DND-41 (cell line): ENCODE results near the gene CRK.

Experiments
- ATAC-seq: fragments of 200-7000 bp; cut with Tn5 transposase; 3 replicates; pipeline ENCODE4 v1.9.1; 2021; ENCODE audit warnings: low read depth; ENCODE audit not compliant: insufficient read depth
- DNase-seq: peaks from one replicate; pipeline ENCODE4 v3.0.0-alpha.2; 2020
- H2AFZ ChIP-seq: 2 replicates; pipeline ENCODE4 v1.6.0; 2012; ENCODE audit warnings: low read depth, low read length
- H3K27ac ChIP-seq: 2 replicates; pipeline ENCODE4 v1.5.1; 2012; ENCODE audit warnings: low read length, inconsistent platforms
- H3K27me3 ChIP-seq: fragments of 200-600 bp; sonication (generic); 2 replicates; pipeline ENCODE4 v1.6.0; 2012; ENCODE audit warnings: low read length, mild to moderate bottlenecking, inconsistent platforms; ENCODE audit not compliant: insufficient read depth, poor library complexity
- H3K36me3 ChIP-seq: 2 replicates; pipeline ENCODE4 v1.5.1; 2012; ENCODE audit warnings: low read length, inconsistent platforms; ENCODE audit not compliant: insufficient read depth
- H3K4me1 ChIP-seq: 2 replicates; pipeline ENCODE4 v1.5.1; 2012; ENCODE audit warnings: mild to moderate bottlenecking, low read length; ENCODE audit not compliant: insufficient read depth
- H3K4me2 ChIP-seq: 2 replicates; pipeline ENCODE4 v1.6.0; 2012; ENCODE audit warnings: mild to moderate bottlenecking, moderate library complexity, low read length, inconsistent platforms; ENCODE audit not compliant: insufficient read depth
- H3K4me3 ChIP-seq, 2 experiments: fragments of 200-600 bp in 1 of 2; shearing (Covaris generic) in 1 of 2; 2 replicates each; pipeline ENCODE4 v1.5.1; 2012 to 2016; ENCODE audit warnings: inconsistent platforms in 2 of 2, low read length in 2 of 2, mild to moderate bottlenecking in 2 of 2, low read depth in 1 of 2, moderate library complexity in 1 of 2
- H3K79me2 ChIP-seq: 2 replicates; pipeline ENCODE4 v1.6.0; 2012; ENCODE audit warnings: low read length, inconsistent platforms; ENCODE audit not compliant: insufficient read depth
- H3K9ac ChIP-seq: 2 replicates; pipeline ENCODE4 v1.6.0; 2012; ENCODE audit warnings: low read depth, mild to moderate bottlenecking, inconsistent platforms, low read length, moderate library complexity
- H3K9me3 ChIP-seq: 2 replicates; pipeline ENCODE4 v1.5.1; 2012; ENCODE audit warnings: low read length, moderate library complexity, mild to moderate bottlenecking, inconsistent platforms; ENCODE audit not compliant: insufficient read depth, severe bottlenecking
- H4K20me1 ChIP-seq: 2 replicates; pipeline ENCODE4 v1.6.0; 2012; ENCODE audit warnings: low read length; ENCODE audit not compliant: insufficient read depth
- EZH2 ChIP-seq: IDR thresholded peaks from 3 replicates; pipeline ENCODE4 v1.6.1; 2012; ENCODE audit warnings: borderline replicate concordance, low read depth, mild to moderate bottlenecking, moderate library complexity, low read length, inconsistent platforms; ENCODE audit not compliant: severe bottlenecking
- TF ChIP-seq, protein P1 (sequence below): IDR thresholded peaks from 2 replicates; pipeline ENCODE4 v1.5.1; 2012; ENCODE audit warnings: borderline replicate concordance, low read length, moderate library complexity, mild to moderate bottlenecking; ENCODE audit not compliant: poor library complexity, severe bottlenecking; ENCODE audit errors: extremely low read depth

The CRK gene

DNA sequence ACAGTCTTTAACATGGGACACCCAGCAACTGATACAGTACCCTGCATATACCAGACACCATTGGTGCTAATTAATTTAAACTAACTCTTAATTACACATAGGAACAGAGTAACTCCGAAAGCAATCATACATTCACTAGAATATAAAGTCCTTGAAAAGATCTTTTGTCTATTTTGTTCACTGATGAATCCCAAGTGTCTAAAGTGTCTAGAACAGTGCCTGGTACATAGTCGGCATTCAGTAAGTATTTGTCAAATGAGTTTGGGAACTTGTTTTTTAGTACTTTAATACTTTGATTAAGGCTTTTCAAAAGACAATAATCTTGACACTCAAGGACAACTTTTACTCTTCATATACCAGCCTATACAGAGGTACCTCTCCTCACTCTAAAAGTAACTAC is 69.8 kb downstream of the CRK start:
- TF ChIP-seq EZH2 = no peak
- TF ChIP-seq, protein P1, sequence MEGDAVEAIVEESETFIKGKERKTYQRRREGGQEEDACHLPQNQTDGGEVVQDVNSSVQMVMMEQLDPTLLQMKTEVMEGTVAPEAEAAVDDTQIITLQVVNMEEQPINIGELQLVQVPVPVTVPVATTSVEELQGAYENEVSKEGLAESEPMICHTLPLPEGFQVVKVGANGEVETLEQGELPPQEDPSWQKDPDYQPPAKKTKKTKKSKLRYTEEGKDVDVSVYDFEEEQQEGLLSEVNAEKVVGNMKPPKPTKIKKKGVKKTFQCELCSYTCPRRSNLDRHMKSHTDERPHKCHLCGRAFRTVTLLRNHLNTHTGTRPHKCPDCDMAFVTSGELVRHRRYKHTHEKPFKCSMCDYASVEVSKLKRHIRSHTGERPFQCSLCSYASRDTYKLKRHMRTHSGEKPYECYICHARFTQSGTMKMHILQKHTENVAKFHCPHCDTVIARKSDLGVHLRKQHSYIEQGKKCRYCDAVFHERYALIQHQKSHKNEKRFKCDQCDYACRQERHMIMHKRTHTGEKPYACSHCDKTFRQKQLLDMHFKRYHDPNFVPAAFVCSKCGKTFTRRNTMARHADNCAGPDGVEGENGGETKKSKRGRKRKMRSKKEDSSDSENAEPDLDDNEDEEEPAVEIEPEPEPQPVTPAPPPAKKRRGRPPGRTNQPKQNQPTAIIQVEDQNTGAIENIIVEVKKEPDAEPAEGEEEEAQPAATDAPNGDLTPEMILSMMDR = no peak
- Histone ChIP-seq H3K4me3 (no peak overlapping the region), H3K36me3 (peaks cover 42% of the 10 kb centered on the region), H3K4me2 (no peak overlapping the region), H3K9me3 (no peaks in the 10 kb centered on the region), H3K27me3 (no peaks in the 10 kb centered on the region), H4K20me1 (peaks cover 87% of the 10 kb centered on the region), H3K9ac (no peak overlapping the region), H3K27ac (no peak overlapping the region), H3K79me2 (peaks cover 100% of the 10 kb centered on the region), H3K4me1 (peaks cover 4% of the 10 kb centered on the region; the same call in 1 of the 2 replicates), H2AFZ (no peak overlapping the region)
- DNase-seq (no peak), ATAC-seq (no peak)

DNA sequence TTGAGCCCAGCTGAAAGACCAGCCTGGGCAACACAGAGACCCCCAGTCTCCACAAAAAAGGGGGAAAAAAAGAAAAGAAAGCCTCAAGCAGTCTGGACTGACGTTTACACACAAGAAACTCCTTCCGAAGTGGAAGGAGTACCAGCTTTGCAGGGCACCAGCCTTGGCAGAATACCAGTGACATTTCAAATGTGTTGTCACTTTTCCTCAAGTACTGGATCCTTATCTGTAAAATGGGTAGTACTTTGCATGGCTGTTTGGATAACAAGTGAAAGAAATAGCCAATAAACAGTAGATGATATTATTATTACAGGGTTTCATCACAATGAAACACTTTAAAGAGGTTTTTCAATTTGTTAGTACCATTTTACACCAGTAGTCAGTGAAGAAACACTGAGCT is 70.2 kb downstream of the CRK start:
- DNase-seq (no peak), ATAC-seq (no peak)
- H3K9me3 ChIP-seq = no peaks in the 10 kb centered on the region
- H4K20me1 ChIP-seq = peaks cover 87% of the 10 kb centered on the region
- H3K36me3 ChIP-seq = peaks cover 44% of the 10 kb centered on the region
- TF ChIP-seq EZH2 = no peak
- TF ChIP-seq, protein P1 = no peak
- no peak overlapping the region for H3K4me3 ChIP-seq
- H2AFZ ChIP-seq = no peak overlapping the region
- peaks cover 100% of the 10 kb centered on the region for H3K79me2 ChIP-seq
- no peak overlapping the region for H3K4me2 ChIP-seq
- no peak overlapping the region for H3K27ac ChIP-seq
- no peak overlapping the region for H3K9ac ChIP-seq
- H3K27me3 ChIP-seq = no peaks in the 10 kb centered on the region
- peaks cover 4% of the 10 kb centered on the region; the same call in 1 of the 2 replicates for H3K4me1 ChIP-seq

- H3K36me3 ChIP-seq = peaks cover 45% of the 10 kb centered on the region
- no peaks in the 10 kb centered on the region for H3K27me3 ChIP-seq
- peaks cover 4% of the 10 kb centered on the region; the same call in 1 of the 2 replicates for H3K4me1 ChIP-seq
- TF ChIP-seq, protein P1 = no peak
- TF ChIP-seq EZH2 = no peak
- no peak overlapping the region for H3K9ac ChIP-seq
- no peak overlapping the region for H3K4me3 ChIP-seq
- ATAC-seq = no peak
- H3K27ac ChIP-seq = no peak overlapping the region
- no peaks in the 10 kb centered on the region for H3K9me3 ChIP-seq
- peaks cover 87% of the 10 kb centered on the region for H4K20me1 ChIP-seq
- no peak overlapping the region for H2AFZ ChIP-seq
- peaks cover 100% of the 10 kb centered on the region for H3K79me2 ChIP-seq
- DNase-seq = no peak
- no peak overlapping the region for H3K4me2 ChIP-seq
Measured at GRCh38 chr17:1384905-1385435, 71.1 kb downstream of the CRK start.

DNA sequence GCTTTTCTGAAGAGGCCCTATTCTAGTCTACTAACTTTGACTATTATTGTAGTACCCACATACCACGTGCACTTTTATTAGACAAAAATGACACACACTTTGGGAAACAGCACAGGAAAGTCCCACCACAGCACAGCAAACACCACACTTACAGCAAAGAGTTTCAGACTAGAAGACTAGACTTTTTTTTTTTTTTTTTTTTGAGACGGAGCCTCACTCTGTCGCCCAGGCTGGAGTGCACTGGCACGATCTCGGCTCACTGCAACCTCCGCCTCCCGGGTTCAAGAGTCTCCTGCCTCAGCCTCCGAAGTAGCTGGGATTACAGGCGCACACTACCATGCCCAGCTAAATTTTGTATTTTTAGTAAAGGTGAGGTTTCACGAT is 76.1 kb downstream of the CRK start:
- H3K9me3 ChIP-seq = no peaks in the 10 kb centered on the region
- ATAC-seq (no peak), DNase-seq (no peak)
- no peak overlapping the region for H3K4me3 ChIP-seq
- H4K20me1 ChIP-seq = peaks cover 97% of the 10 kb centered on the region
- peaks cover 7% of the 10 kb centered on the region; the same call in 1 of the 2 replicates for H3K4me1 ChIP-seq
- no peak overlapping the region for H3K27ac ChIP-seq
- no peaks in the 10 kb centered on the region for H3K27me3 ChIP-seq
- peaks cover 73% of the 10 kb centered on the region for H3K36me3 ChIP-seq
- peaks cover 100% of the 10 kb centered on the region for H3K79me2 ChIP-seq
- H3K4me2 ChIP-seq = no peak overlapping the region
- no peak for TF ChIP-seq EZH2
- TF ChIP-seq, protein P1 = no peak
- no peak overlapping the region for H2AFZ ChIP-seq
- no peak overlapping the region for H3K9ac ChIP-seq
